Measurements from ENCODE around the gene NPAS4.

DNA sequence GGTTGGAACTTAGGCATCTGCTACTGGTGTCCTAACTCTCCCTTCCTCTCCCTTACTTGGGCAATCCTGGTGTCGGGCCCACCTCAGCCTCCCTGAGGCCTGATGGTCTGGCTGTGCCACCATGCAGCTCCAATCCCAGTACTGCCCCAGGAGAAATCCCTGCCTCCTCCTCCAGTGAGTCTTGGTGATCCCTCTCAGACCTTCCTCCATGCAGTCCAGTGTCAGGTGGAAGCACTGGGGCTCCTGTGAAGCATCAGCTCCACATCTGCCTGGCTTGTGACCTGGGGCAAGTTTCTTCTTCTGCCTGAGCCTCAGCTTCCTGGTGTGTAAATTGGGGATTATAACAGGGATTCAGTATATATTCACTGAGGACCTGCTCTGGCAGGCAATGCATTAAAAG, 44.1 kb downstream of the NPAS4 start:
- TF ChIP-seq, protein P1, sequence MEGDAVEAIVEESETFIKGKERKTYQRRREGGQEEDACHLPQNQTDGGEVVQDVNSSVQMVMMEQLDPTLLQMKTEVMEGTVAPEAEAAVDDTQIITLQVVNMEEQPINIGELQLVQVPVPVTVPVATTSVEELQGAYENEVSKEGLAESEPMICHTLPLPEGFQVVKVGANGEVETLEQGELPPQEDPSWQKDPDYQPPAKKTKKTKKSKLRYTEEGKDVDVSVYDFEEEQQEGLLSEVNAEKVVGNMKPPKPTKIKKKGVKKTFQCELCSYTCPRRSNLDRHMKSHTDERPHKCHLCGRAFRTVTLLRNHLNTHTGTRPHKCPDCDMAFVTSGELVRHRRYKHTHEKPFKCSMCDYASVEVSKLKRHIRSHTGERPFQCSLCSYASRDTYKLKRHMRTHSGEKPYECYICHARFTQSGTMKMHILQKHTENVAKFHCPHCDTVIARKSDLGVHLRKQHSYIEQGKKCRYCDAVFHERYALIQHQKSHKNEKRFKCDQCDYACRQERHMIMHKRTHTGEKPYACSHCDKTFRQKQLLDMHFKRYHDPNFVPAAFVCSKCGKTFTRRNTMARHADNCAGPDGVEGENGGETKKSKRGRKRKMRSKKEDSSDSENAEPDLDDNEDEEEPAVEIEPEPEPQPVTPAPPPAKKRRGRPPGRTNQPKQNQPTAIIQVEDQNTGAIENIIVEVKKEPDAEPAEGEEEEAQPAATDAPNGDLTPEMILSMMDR (optimal IDR thresholded peaks at IDR 0.05 in 1 of 3, IDR thresholded peaks at IDR 0.05 in 1 of 3, conservative IDR thresholded peaks at IDR 0.05 in 1 of 3; ENCODE audit: extremely low read depth in 1 of 3, insufficient read depth in 2 of 3, low read length in 3 of 3) = no peak
- TF ChIP-seq EZH2 (IDR thresholded peaks at IDR 0.05; ENCODE audit: low read length) = no peak
